HG02642 (cell line): ENCODE results near the gene CACNA1B.
"Not testable (repeated sequence)": the region's sequence is repeated elsewhere in the genome, so short reads cannot be mapped to it uniquely, and the experiment has no call there.

Experiments
- ATAC-seq: cut with Tn5 transposase; IDR thresholded peaks from one replicate; pipeline ENCODE4 v1.9.1; 2021; ENCODE audit warnings: mild to moderate bottlenecking; ENCODE audit not compliant: unreplicated experiment, poor library complexity

CACNA1B gene

DNA sequence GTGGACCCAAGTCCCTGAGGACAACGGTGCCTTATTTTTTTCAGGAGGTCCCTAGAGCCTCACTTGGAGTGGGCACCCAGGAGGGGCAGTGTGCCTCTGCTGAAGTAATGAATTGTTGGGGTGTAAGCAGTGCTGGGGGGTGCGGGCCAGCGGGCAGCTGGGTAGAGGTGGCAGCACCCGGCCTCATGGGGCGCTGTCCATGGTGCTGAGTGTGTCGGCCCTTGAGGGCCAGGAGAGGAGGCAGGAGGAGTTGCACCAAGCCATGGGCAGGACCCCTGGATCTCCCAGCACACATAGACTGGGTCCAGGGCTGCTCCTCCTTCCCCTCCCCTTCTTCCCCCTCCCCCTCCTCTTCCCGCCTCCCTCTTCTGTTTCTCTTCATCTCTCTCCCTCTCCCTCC lies 7.0 kb downstream of the CACNA1B start:
- ATAC-seq, result not testable (repeated sequence)

DNA sequence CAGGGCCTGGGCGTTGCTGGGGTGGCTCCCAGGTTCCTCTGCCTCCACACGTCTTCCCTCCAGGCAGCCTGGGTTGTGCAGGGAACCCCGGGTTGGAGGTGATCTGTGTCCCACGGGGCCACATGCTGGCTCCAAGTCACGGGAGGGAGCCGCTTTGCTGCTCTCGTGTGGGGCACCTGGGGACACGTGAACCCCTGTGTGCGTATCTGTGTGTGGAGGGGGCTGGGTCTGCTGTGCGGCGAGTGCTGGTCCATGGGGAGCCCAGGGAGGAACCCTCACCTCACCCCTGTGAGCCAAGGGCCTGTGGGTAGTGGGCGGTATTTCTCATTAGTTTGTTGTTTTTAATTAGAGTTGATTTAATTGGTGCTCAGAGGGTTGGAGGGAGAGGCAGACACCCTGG lies 7.5 kb downstream of the CACNA1B start:
- not testable (repeated sequence) for ATAC-seq

DNA sequence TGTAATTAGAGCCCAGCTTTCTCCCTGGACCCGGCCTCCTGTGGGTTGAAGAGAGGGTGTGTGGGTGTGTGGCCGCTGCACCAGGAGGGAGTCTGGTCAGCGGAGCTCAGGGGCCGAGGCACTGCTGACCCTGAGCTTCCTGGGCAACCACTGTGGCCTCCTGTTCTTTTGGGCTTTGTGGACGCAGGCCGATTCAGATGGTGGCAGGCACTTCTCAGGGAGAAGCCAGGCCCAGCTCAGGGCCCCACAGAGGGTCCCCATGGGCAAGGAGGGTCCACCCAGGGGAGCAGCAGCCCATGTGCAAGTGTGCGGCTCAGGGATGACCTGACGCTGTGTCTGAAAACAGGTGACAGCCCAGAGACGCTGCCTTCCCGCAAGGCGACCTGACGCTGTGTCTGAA lies 11.0 kb downstream of the CACNA1B start:
- ATAC-seq, result not testable (repeated sequence)

DNA sequence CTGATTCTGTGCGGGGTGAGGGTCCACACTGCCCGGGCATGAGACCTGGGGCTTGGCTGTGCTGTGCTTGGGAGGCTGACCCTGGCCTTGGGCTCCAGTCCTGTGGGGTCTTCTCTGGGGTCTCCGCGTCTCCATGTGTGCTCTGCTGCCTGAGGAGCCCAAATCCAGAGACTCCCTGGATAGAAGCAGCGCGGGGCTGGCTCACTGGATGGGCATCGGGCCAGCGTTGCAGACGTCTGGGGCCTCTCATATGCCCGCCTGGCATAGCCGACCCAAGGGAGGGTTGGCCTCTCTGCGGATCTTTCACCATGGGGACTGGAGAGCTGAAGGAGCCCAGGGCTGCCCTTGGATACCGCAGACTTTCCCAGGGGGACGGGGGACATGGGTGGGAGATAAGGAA lies 12.4 kb downstream of the CACNA1B start:
- not testable (repeated sequence) for ATAC-seq

DNA sequence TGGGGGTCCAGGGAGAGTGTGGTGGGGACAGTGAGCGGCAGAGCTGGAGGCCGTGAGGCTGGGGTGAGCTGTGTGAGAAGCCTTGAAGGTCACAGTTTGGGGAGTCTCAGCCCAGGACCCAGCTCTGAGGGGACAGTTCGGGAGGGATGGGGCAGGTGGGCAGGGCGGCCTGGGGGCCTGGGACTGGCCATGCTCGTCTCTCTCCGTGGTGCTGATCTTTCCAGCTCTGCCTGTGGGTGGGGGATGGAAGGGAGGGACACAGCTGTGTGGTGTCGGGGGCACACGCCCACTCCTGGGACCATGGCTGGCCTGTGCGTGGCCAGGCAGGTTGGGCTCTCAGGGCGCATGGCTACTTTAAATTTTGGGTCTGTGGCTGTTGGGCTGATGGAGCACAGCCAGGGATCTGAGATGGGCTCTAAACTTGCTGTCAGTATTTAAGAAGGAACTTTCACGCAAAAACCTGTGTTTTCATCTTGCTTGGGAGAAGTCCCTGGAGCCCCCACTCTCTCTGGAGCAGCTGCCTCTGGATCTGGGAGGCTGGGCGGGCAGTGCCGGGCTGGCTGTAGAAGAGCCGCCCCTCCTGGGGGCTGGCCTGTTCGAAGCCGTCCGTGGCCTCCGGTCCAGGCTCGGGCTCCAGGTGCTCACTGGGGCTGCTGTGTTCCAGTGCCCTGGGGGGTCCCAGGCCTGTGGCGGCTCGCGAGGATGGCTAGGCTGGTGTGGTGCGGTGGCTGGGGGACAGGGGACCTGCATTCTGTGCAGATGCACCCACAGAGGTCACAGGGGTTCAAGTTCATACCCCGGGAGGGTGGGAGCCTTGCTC lies 13.4 kb downstream of the CACNA1B start:
- not testable (repeated sequence) for ATAC-seq

DNA sequence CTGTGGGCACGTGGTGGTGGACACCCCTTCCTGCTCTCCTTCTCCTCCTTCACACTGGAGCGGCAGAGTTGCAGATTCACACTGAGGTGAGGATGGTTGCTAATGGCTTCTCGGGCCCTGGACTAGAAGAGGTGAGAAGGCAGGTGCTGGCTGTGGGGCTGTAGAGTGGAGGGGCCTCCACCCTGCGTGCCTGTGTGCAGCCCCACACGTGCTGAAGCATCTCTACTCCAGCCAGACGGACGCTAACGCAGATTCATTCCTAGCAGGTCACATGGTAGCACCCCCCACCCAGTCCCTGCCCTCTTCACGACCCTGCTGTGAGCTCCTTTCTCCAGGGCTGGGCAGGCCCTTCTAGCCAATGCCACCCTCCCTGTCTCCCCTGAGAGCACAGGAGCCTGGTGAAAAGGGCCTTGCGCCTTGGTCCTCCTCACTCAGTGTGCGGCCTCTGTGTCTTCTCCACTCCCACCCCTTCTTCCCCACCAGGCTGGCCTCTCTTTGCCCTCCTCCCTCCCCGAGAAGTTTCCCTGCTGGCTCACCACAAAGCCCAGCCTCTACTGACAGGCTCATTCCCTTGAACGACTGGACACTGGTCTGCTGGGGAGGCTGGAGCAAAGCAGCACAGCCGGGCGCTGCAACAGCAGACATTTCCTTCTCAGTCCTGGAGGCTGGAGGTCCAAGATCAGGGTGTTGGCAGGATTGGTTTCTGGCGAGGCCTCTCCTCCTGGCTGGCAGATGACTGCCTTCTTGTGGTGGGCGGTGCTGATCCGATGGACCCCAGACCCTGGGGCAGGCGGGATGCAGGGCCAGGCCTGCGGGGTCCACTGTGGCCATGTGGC lies 14.2 kb downstream of the CACNA1B start:
- no peak for ATAC-seq

DNA sequence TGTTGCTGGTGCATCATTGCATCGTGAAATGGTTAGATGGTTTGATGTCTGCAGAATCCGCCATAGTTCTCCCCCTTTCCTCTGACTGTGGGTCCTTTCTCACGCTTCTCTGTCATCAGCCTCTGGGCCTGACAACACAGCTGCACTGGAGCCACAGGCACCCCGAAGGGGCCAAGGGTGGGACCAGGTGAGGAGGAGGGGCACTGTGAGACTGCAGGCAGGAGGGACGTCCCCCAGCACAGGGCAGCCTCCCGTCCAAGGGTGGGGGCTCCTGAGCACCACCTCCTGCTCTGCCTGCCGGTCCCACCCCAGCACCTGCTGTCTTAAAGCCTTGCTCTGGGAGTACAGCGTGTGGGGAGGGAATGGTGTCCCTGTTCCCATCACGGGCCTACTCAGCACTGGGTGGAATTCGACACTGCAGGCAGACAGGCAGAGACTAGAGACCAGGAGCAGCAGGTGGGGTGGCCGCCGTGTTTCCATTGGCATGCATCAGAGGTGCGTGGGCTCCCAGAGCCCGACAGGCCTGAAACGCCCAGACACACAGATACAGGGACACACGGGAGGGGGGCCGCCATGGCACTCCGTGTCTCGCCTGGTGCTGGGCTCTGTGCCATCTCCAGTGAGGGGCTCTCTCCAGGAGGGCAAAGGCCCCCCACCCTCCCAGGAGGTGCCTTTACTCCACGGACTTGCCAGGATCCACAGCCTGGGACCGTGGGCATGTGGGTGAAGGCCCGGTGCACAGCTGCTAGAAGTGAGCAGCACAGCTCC lies 15.0 kb downstream of the CACNA1B start:
- ATAC-seq, result no peak

DNA sequence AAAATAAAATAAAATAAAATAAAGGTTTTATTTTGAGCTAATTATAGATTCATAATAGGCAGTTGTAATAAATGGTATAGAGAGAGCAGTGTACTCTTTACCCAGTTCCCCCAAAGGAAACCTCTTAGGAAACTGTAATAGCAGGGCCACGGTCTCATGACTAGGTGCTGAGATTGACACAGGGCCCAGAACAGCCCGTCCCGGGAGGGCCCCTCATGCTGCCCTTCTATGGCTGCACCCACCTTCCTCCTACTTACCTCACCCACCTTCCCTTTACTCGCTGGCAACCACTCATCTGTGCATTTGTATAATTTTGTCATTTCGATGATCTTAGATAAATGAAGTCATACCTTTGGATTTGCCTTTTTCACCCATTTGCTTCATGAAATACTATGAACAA lies 16.1 kb downstream of the CACNA1B start:
- ATAC-seq, result no peak

DNA sequence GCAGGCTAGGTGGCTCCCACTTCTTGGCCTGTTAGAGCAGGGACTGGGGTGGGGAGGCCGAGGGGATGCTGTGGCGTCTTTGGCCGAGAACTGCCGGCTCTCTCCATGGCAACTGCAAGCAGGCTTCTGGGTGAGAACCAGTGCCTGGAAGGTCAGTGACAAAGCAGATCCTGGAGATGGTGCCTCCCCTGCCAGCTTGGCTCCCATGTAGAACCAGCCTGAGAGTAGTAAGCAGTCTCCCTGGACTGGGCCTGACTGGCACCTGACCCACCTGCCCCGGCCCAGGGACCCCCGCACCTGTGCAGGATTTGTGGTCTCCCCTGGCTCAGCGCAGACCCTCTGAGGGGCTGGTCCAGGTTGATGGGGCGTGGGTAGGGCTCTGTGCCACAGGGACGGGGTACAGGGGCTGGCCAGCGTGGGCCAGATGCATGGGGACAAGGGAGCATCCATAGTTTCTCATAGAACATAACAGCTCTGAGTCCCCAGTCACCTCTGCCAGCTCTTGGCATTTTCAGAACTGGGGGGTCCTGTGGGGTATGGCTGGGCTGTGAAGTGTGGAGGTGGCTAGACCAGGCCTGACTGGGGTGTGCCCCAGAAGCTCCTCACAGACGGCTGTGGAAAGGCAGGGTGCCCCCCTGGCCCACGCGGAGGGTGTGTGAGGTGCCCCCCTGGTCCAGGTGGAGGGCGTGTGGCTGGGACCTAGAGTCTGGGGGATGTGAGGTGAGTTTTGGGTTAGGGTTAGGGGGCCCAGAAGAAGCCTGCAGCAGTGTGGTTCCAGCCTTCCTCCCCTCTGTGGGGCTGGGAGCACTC lies 22.2 kb downstream of the CACNA1B start:
- no peak for ATAC-seq

DNA sequence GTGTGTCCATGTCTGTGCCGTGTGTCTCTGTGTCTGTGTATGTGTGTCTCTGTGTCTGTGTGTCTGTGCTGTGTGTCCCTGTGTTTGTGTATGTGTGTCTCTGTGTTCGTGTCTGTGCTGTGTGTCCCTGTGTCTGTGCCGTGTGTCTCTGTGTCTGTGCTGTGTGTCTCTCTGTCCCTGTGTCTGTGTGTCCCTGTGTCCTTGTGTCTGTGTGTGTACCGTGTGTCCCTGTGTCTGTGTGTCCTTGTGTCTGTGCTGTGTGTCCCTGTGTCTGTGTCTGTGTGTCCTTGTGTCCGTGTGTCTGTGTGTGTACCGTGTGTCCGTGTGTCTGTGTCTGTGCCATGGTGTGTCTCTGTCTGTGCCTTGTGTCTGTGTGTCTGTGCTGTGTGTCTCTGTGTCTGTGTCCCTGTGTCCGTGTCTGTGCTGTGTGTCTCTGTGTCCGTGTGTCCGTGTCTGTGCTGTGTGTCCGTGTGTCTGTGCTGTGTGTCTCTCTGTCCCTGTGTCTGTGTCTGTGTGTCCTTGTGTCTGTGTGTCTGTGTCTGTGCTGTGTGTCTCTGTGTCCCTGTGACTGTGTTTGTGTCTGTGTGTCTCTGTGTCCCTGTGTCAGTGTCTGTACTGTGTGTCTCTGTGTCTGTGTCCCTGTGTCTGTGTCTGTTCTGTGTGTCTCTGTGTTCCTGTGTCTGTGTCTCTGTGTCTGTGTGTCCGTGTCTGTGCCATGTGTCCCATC lies 23.2 kb downstream of the CACNA1B start:
- ATAC-seq, result no peak

DNA sequence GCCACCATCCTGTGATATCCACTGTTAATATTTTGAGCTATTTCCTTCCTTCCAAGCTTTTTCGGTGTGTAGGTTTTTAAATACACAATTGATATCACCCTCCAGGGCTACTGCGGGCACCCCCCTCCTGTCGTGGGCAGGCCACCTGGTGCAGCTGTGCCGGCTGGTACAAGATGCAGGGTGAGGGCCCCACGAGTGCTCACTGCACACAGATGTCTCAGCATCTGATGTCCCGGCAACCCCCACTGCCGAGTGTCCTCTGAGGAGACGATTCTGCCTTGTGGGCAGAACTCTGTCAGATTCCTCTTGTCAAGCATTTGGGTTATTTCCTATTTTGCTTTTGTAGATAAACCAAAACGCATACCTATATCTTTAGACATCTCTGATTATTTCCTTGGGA lies 25.1 kb downstream of the CACNA1B start:
- ATAC-seq, result no peak

DNA sequence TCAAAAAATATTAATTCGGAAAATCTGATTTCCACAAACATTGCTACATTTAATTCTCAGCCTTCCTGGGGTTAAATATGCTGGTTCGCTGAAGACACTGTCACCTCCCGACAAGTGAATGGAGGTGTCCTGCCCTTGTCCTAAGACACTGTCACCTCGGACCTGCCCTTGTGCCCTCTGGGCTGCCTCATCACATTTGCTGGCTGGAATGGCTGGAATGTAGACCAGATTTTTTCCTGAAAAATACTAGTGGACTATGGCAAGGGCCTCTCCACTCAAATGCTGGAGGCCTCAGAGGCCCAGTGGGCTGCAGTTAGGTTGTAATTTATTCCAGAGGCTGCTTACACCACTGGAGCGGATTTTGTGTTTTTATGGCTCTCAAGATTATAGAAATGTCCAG lies 28.2 kb downstream of the CACNA1B start:
- ATAC-seq, result no peak

DNA sequence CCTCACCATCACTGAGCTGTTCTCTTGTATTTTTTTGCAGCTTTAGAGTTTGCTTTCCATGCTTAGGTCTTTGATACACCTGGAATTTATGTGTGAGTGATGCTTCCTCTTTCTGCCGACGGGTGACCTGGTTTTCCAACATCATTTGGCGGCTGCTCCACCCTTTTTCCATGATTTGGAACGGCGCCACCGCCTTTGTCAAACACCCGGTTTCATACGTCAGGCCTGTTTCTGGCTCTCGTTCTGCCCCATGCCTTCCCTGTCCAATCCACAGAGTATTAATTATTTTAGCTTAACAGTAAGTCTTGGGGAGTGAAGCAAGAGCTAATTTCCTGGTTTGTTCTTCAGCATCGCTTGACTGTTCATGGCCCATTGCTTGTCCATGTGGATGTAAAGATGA lies 30.2 kb downstream of the CACNA1B start:
- ATAC-seq, result no peak

DNA sequence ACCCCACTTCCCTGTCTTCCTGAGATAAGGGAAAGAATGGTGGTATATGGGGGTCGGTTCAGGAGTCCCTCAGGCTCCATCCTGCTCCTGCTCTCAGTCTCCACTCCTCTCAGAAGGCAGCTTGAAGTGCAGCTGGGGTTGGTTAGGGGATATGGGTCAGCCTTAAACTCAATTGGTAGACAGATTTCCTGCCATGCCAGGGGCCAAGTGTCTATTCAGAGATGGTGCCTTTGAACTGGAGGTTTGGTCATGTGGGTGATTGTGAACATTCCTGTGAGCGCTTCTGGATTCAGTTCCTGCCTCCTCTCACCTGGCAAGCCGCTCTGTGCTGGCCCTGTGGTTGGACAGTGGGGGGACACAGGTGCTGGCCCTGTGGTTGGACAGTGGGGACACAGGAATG lies 35.1 kb downstream of the CACNA1B start:
- no peak for ATAC-seq

DNA sequence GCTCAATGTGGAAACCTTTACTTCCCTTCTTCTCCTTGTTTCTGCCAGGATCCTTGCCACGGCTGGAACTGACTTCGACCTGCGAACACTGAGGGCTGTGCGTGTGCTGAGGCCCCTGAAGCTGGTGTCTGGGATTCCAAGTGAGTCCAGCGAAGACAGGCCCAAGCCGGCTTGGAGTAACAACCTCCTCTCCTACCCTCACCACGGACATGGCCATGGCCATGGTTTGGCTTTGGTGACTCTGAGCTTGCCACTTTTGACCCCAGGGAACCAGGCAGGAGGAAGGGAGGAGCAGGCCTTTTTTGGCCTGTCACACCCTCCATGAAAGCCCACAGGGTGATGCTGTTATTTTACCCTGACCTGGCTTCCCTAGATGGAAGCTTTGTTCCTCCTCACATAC lies 35.5 kb downstream of the CACNA1B start:
- no peak for ATAC-seq

DNA sequence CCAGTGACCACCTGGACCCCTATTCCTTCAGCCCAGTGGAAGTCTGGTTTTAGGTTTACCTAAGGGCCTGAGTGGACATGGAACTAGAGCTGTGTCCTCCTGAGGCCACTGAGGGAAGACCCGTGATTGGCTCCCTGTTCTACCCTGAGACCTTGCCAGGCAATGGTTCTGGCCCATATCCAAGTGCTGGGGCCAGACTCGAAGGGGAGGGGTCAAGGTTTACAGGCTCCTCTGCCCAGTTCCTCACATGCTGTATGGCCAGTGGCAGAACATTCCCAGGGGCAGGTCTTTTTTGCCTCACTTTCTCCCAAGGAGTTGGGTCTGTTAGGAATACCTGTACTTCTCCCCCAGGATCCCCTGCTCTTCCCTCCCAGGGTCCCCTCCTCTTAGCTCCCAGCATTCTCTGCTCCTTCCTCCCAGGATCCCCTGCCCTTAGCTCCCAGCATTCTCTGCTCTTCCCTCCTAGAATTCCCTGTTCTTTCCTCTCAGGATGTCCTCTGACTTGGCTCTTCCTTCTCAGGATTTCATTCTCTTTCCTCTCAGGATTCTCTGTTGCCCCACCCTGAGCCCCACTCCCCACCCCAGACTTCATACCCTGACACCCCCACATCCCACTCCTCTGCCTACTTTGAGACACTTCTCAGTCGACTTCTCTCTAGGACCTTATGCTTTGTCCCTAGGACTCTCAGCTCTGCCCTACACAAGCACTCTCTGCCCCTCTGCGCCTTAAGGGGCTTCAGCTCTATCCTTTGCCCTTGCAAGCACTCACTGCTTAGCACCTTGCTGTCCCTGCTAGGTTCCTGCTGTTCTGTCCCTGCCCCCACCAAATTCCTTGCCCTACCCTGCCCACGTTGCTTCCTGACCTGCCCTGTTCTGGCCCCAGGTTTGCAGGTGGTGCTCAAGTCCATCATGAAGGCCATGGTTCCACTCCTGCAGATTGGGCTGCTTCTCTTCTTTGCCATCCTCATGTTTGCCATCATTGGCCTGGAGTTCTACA lies 36.5 kb downstream of the CACNA1B start:
- ATAC-seq, result no peak

DNA sequence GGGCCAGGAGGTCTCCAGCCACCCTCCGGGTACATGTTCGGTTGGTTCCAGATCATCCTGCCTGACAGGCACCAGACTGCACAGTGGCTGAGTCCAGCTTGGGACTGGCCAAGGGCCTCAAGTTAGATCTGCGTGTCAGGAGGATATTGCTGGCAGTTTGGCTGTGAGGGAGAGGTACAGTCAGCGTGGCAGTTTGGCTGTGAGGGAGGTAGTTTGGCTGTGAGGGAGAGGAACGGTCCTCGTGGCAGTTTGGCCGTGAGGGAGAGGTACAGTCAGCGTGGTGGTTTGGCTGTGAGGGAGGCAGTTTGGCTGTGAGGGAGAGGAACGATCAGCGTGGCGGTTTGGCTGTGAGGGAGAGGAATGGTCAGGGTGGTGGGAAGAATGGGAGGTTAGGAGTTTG lies 39.0 kb downstream of the CACNA1B start:
- no peak for ATAC-seq

DNA sequence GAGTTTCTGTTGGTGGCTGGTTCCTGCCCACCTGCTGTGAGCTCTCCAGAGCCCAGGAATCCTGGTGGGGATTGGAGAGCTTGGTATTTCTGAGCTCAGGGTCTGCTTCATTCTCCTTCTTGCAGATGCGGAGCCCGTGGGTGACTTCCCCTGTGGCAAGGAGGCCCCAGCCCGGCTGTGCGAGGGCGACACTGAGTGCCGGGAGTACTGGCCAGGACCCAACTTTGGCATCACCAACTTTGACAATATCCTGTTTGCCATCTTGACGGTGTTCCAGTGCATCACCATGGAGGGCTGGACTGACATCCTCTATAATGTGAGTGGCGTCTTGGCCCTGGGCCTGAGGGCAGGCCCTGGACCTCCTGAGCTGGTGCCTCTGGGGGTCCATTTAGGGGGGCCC lies 39.5 kb downstream of the CACNA1B start:
- ATAC-seq, result no peak
